SK-MEL-5 (cell line): Measurements from ENCODE around the gene LBH. TPM values are rescaled to one million over a fixed set of nuclear protein-coding genes. Genes with fewer than 3 reads are reported as not detected.

Experiments
- DNase-seq: peaks from one replicate; pipeline ENCODE4 v3.0.0-alpha.2; 2016; ENCODE audit warnings: low read depth, low spot score
- in situ Hi-C: cut with HindIII; loops from 2 replicates; pipeline ENCODE4 v1.10.0; 2016; ENCODE audit warnings: low sequenced_read_pairs, high pct_unique_total_duplicates, low pct_unique_long_range_greater_than_20kb
- polyA plus RNA-seq, 2 experiments: library from polyadenylated mRNA; depleted of rRNA; stranded (reverse); fragments of >200 nt; gene quantifications; 2 replicates each; pipeline ENCODE4 v1.2.3, GENCODE V29; 2015
- total RNA-seq: library from RNA; depleted of rRNA; stranded (reverse); fragments of >200 nt; shearing (Covaris generic); gene quantifications from 2 replicates; pipeline ENCODE4 v1.2.3, GENCODE V29; 2014; rRNA removed

The LBH gene
- total RNA-seq, result 14.4 and 20.1 TPM in 2 replicates
- polyA plus RNA-seq (2015; cell fraction: cytosol; rRNA removed), result 20.2 and 23.3 TPM in 2 replicates
- 2.7 and 2.8 TPM in 2 replicates for polyA plus RNA-seq (2015; cell fraction: nucleus; rRNA removed)

- DNase-seq, result peak; percentile 88
- in situ Hi-C loops, result no loop called here
These were observed at the start of gene LBH for GRCh38 chr2:30231212-30231995. TSS of gene LBH (plus strand) at chr2:30231534. CDS start at chr2:30231739, 205 bp downstream.

DNA sequence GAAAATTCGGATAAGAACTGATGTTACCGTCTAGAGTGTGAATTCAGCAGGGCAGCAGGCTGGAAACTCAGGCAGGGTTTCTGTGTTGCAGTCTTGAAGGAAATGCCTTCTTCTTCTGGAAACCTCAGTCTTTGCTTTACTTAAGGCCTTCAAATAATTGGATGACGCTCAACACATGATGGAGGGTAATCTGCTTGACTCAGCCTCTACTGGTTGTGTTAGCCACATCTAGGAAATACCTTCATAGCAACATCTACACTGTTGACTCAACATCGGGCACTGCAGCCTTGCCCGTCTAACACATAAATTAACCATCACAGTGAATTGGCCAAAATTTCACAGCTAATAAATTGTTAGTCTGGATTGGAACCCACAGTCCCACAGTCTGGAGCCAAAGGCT is 47.3 kb upstream of the LBH start:
- no peak for DNase-seq
- in situ Hi-C loops, result no loop called here

- in situ Hi-C loops, result no loop called here
- no peak for DNase-seq
These were observed 46.2 kb upstream of the LBH start for GRCh38 chr2:30185178-30185577.

GRCh38 chr2:30188292-30188691 is 43.0 kb upstream of the LBH start:
- no peak for DNase-seq
- in situ Hi-C loops, result no loop called here

DNA sequence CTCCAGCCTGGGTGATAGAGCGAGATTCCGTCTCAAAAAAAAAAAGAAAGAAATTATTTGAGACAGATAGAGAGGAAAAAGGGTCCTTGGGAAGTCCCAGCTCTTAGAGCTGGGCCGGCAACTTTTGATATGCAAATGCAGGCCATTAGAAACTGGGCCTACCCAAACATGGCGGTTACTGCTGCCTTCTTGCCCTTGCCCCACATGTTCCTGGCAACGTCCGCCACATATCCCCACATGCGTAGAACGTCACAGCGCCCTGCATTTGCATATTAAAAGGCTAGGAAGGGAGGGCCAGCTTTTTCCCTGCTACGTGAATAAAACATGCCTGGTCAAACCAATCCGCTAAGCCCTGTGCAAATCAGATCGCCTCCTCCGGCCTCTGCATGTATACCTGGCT is 40.7 kb upstream of the LBH start:
- in situ Hi-C loops, result no loop called here

GRCh38 chr2:30191107-30191506 is 40.2 kb upstream of the LBH start:
- in situ Hi-C loops, result no loop called here

More for the DNA sequence above, 40.7 kb upstream of the LBH start:
- DNase-seq, result no peak

DNA sequence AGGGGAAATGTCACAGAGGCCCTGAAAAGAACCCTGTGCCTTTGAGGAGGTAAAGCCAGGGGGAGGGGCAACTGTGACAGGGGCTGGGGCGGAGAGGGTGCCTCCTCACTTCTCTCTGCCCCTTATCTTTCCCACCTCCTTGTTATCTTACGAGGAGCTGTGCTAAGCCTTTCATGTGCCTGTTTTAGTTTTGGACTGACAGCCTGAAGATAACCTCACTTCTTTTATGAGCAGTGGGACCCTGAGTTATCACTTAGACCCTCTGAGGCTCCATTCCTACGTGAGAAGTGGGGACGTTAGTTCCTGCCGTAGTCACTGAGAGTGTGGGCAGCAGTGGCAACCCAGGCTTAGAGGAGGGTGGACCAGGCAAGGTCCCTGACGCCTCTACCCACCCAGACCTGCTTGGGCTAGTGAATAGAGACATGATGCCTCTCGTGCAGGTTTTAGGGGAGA is 39.5 kb upstream of the LBH start:
- in situ Hi-C loops, result no loop called here
- DNase-seq, result no peak

More at GRCh38 chr2:30191107-30191506, 40.2 kb upstream of the LBH start:
- no peak for DNase-seq

DNA sequence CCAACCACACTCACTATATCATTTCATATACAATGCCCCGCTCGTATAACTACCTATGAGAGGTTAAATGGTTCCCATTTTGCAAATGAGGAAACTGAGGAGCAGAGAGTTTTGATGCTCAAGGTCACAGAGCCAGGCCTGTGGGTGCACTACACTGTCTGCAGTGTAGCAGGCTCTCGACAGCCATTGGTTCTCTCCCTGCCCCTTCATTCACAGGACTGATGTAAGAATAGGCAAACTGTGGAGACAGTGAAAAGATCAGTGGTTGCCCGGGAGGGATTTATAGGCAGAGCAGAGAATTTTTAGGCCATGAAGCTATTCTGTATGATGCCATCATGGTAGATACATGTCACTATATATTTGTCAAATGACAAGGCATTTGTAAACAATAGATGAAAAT is 39.0 kb upstream of the LBH start:
- DNase-seq, result no peak
- in situ Hi-C loops, result no loop called here

DNA sequence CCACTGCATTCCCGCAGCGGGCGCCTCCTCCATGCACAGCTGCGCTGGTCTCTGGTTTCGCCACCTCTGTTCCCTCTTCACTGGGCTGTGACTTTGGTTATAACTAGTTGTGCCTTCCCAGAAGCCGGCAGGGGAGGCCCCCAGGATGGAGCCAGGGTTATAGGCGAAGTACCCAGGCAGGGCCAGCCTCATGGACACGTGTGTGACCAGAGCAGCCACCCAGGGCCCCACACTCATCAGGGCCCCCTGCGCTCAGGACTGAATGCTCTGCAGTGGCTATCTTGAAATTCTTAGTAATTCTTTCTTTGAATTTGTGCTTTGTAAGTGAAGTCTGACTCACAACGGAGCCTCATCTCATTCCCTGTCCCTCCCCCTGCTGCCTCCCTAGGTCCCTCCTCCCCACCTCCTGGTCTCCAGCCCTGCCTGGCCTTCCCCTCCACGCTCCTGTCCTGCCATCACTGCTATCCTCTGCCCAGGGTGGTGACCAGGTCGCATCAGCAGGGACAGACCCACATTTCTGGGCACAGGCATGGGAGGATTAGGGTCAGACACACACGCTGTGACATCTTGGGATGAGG is 38.1 kb upstream of the LBH start:
- no peak for DNase-seq
- in situ Hi-C loops, result no loop called here

DNA sequence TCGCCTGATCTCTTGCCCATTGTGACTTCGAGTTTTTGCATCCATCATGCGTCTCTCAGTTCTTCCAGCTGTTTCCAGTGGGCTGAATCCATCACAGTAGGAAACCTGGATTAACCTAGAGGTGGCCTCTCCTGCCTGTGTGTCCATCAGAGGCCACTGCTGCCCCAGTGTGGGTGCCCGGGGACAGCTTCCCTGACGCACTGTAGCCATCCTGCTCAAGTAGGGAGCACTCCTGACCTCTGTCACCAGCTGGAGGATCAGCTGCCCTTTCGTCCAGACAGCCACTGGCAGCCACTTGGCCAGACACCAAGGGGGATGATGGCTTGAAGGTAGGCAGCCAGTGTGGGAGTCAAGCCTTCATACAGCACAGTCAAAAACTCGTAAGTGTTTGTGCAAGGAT is 36.9 kb upstream of the LBH start:
- in situ Hi-C loops, result no loop called here

GRCh38 chr2:30195016-30195415 is 36.3 kb upstream of the LBH start:
- in situ Hi-C loops, result no loop called here
- no peak for DNase-seq

More for the DNA sequence above, 36.9 kb upstream of the LBH start:
- DNase-seq, result no peak

DNA sequence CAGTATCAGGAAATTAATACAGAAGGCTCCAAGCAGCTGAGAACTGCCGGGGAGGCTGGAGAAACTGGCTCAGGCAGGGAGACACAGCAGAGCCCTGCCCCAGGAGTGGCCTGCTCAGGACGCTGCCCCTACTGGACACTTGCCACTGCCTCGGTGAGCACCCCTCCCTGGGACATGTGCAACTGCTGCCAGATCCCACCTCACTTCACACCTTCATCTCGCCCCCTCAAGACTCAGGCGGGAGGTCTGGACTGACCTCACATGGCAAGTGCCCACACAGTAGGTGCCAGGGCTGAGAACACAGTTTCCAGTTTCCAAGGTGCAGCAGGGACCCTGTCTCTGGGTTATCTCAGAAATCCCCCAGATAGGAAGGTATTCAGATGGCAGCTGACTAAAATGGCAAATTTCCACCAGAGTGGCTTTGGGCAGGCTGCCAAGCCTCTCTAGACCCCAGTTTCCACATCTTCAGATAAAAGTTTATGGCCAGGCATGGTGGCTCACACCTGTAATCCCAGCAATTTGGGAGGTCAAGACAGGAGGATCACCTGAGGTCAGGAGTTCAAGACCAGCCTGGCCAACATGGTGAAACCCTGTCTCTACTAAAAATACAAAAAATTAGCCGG is 33.7 kb upstream of the LBH start:
- in situ Hi-C loops, result no loop called here
- no peak for DNase-seq

- no peak for DNase-seq
These were observed 29.3 kb upstream of the LBH start for GRCh38 chr2:30201990-30202389.

GRCh38 chr2:30203156-30203555 is 28.2 kb upstream of the LBH start:
- DNase-seq, result no peak
- in situ Hi-C loops, result no loop called here

More at GRCh38 chr2:30201990-30202389, 29.3 kb upstream of the LBH start:
- in situ Hi-C loops, result no loop called here

GRCh38 chr2:30204281-30204680 is 27.1 kb upstream of the LBH start:
- in situ Hi-C loops, result no loop called here
- no peak for DNase-seq

- in situ Hi-C loops, result no loop called here
- no peak for DNase-seq
These were observed 25.9 kb upstream of the LBH start for GRCh38 chr2:30205456-30205855.

- in situ Hi-C loops, result no loop called here
- no peak for DNase-seq
These were observed 24.6 kb upstream of the LBH start for GRCh38 chr2:30206461-30207430.
